Neutrophil (primary cell): ENCODE data around the gene RASGRF1.
"Not testable (repeated sequence)": the region's sequence is repeated elsewhere in the genome, so short reads cannot be mapped to it uniquely, and the experiment has no call there.

ENCODE experiments used
- H3K27ac ChIP-seq: fragments of 200-600 bp; sonication (generic); 2 replicates; pipeline ENCODE4 v1.5.1; 2016; ENCODE audit warnings: mild to moderate bottlenecking, moderate library complexity
- H3K27me3 ChIP-seq: fragments of 200-600 bp; sonication (generic); 2 replicates; pipeline ENCODE4 v1.6.0; 2016; ENCODE audit warnings: mild to moderate bottlenecking
- H3K36me3 ChIP-seq: fragments of 200-600 bp; sonication (generic); 2 replicates; pipeline ENCODE4 v1.5.1; 2017
- H3K4me1 ChIP-seq, 2 experiments: fragments of 200-600 bp in 1 of 2; sonication (generic) in 1 of 2; 1 replicate in 1 of 2; 2 replicates in 1 of 2; pipeline versions ENCODE4 v1.5.1 to v1.6.1; 2013 to 2016; ENCODE audit warnings: low read depth in 1 of 2, low read length in 1 of 2, mild to moderate bottlenecking in 1 of 2, moderate library complexity in 1 of 2; ENCODE audit not compliant: control insufficient read depth in 1 of 2, insufficient read depth in 1 of 2
- H3K4me3 ChIP-seq, 2 experiments: fragments of 200-600 bp in 1 of 2; sonication (generic) in 1 of 2; 1 replicate in 1 of 2; 2 replicates in 1 of 2; pipeline ENCODE4 v1.5.1; 2013 to 2016; ENCODE audit warnings: low read depth in 1 of 2, low read length in 1 of 2, mild to moderate bottlenecking in 1 of 2, moderate library complexity in 1 of 2
- H3K9me3 ChIP-seq: fragments of 200-600 bp; sonication (generic); 2 replicates; pipeline ENCODE4 v1.5.1; 2016
- TF ChIP-seq, protein P1 (sequence below): fragments of 200-600 bp; sonication (generic); IDR thresholded peaks from 2 replicates; pipeline ENCODE4 v1.5.1; 2016; ENCODE audit warnings: antibody characterized with exemption

RASGRF1 gene

DNA sequence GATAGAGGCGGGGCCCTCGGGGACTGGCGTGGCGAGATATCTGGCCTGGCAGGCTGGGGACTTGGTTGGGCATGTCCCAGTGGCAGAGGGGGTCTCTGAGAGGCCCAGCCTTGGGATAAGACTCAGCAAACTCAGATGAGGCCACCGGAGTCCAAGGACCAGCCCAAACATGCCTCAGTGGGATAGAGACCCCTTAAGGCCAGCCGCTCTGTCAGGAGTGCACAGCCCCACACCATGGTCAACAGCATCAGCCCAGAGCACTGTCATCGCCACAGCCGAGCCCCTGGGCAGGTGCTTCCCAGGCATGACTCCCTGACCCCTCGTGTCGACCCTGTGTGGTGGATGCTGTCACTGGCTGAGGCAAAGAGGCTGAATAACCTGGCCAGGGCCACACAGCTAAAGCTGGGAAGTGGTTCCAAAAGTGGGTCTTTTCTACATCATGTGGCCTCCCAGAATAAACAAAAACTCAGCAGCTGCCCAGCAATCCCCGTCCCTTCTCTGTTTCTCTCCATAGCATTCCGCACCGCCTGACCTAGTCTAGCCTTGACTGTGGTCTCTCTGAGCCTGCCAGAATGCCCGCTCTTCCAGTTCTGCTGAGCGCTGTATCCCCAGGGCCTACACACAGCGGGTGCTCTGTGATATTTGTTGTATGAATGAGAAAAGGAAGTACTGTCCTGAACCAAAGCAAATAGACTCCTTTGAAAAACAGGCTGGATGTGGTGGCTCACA is 160.9 kb downstream of the RASGRF1 start:
- peaks cover 2 to 4% of the 10 kb centered on the region in 2 experiments for H3K4me1 ChIP-seq
- H3K9me3 ChIP-seq = no peaks in the 10 kb centered on the region
- H3K27me3 ChIP-seq = no peaks in the 10 kb centered on the region
- no peak overlapping the region for H3K27ac ChIP-seq
- H3K36me3 ChIP-seq = peaks cover 98% of the 10 kb centered on the region
- no peak overlapping the region for H3K4me3 ChIP-seq
- TF ChIP-seq, protein P1, sequence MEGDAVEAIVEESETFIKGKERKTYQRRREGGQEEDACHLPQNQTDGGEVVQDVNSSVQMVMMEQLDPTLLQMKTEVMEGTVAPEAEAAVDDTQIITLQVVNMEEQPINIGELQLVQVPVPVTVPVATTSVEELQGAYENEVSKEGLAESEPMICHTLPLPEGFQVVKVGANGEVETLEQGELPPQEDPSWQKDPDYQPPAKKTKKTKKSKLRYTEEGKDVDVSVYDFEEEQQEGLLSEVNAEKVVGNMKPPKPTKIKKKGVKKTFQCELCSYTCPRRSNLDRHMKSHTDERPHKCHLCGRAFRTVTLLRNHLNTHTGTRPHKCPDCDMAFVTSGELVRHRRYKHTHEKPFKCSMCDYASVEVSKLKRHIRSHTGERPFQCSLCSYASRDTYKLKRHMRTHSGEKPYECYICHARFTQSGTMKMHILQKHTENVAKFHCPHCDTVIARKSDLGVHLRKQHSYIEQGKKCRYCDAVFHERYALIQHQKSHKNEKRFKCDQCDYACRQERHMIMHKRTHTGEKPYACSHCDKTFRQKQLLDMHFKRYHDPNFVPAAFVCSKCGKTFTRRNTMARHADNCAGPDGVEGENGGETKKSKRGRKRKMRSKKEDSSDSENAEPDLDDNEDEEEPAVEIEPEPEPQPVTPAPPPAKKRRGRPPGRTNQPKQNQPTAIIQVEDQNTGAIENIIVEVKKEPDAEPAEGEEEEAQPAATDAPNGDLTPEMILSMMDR = no peak

DNA sequence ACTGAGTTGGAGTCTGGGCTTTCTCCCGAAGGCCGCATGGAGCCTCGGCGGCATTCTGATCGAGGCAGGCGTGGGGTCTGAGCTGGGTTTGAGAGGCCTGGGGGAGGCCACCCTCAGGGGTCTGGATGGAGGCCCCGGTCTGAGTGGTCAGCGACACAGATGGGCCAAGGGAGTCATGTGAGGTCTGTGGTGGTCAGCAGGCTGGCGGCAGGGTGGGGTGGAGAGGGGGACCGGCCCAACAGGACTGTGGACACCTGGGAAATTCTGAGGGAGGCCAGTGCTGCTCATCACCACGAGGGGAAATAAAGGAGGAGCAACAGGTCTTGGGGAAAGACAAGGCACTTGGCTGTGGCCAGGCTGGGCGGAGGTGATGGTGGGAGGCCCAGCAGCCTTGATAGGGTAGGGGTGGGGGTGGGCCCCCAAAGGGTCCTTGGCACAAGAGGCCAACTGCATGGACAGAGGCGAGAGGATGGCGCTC is 161.9 kb downstream of the RASGRF1 start:
- Histone ChIP-seq H3K9me3 (no peaks in the 10 kb centered on the region), H3K4me3 (no peak overlapping the region), H3K36me3 (peaks cover 97% of the 10 kb centered on the region), H3K27ac (no peak overlapping the region), H3K4me1 (no peaks in the 10 kb centered on the region), H3K27me3 (no peaks in the 10 kb centered on the region)
- TF ChIP-seq, protein P1 = no peak

DNA sequence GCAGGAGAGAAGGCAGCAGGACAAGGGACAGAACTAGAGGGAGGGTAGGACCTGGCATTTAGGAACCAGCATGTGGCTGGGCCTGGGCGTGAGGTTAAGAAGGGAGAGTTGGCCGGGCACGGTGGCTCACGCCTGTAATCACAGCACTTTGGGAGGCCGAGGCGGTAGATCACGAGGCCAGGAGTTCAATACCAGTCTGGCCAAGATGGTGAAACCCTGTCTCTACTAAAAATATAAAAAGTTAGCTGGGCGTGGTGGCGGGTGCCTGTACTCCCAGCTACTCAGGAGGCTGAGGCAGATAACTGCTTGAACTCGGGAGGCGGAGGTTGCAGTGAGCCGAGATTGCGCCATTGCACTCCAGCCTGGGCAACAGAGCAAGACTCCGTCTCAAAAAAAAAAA is 162.4 kb downstream of the RASGRF1 start:
- H3K9me3 ChIP-seq = not testable (repeated sequence)

DNA sequence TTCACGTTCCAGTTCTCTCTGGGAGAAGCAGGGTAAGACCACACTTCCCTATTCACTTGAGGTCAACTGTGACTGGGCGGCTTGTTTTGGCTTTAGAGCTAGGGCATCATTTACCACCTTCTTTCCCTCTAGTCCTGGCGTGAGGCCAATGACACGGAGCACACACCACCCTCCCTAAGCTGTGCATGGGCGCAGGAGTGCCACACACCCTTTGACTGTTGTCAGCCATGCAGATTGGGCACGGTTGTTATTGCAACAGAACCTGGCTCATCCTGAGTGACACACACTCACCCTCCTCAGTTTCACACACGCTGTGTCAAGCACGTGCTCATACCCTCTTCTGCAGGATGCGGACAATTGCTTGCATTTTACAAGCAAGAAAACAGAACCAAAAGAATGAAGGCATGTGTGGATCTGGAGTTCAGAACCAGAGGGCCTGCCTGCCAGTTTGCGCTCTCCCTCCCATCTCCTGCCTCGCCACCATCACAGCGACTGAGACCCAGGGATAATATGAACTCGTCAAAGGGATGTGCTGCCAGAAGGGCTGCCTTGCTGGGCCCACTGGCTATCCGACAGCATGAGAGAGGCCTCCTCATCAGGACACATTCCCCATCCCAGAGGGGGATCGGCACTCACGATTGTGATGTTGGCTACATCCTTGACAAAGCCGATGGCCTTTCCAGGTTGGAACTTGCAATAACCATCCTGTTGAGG is 163.3 kb downstream of the RASGRF1 start:
- peak overlapping the region; percentile 1 for H3K27ac ChIP-seq
- no peak overlapping the region for H3K4me3 ChIP-seq
- no peaks in the 10 kb centered on the region for H3K27me3 ChIP-seq
- no peaks in the 10 kb centered on the region for H3K9me3 ChIP-seq
- TF ChIP-seq, protein P1 = no peak
- H3K36me3 ChIP-seq = peaks cover 97% of the 10 kb centered on the region
- H3K4me1 ChIP-seq = no peaks in the 10 kb centered on the region

More for the DNA sequence above, 162.4 kb downstream of the RASGRF1 start:
- H3K4me1 ChIP-seq, H3K27me3 ChIP-seq, H3K4me3 ChIP-seq, H3K27ac ChIP-seq: not testable (repeated sequence)
- H3K36me3 ChIP-seq = peaks cover 97% of the 10 kb centered on the region

DNA sequence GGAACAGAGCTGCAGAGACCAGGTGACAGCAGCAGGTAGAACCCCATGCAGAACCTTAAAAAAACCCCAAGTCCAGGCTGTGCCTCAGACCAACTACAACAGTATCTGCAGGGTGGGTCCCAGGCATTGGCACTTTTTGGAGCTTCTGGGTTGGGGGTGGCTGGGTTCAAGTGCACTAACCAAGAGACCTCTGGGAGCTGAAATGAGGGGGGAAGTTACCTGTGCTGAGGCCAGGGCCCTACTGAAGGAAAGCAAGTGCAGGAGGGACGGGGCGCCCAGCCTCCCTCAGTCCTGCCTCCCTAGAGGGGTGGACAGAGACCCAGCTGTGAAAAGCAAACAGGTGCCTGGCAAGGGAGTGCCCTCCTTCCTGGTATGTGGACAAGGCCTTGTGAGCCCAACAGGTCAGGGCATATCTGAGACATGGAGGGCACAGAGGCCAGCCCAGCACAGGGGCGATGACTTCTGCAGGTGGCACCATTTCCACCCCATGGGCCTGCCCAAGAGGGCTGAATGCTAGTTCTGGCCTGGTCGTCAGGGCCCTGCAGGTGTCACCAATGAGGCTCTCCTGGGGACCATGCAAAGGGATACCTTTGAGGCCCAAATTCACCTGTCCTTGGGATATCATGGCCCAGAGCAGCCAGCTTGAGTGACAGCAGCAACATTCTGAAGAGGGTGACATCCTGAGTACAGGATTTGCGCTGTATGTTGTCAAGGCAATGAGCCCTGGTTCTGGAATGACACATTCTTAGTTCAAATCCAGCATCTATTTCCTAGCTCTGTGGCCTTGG is 164.4 kb downstream of the RASGRF1 start:
- Histone ChIP-seq H3K4me3 (no peak overlapping the region), H3K27me3 (no peaks in the 10 kb centered on the region), H3K27ac (peak overlapping the region; percentile 1), H3K9me3 (no peaks in the 10 kb centered on the region), H3K4me1 (no peaks in the 10 kb centered on the region), H3K36me3 (peaks cover 97% of the 10 kb centered on the region)
- TF ChIP-seq, protein P1 = no peak
